DOHH2 (cell line): Measurements from ENCODE around the gene ACD.

Source experiments
- EZH2phosphoT487 ChIP-seq: fragments of 200-600 bp; sonication (generic); IDR thresholded peaks from 2 replicates; pipeline ENCODE4 v1.6.1; 2017; ENCODE audit warnings: borderline replicate concordance, mild to moderate bottlenecking, antibody characterized with exemption, low read length, moderate library complexity, mixed read lengths
- TF ChIP-seq, protein P1 (sequence below): fragments of 200-600 bp; sonication (generic); IDR thresholded peaks from one replicate; pipeline ENCODE4 v1.5.1; 2014; ENCODE audit warnings: antibody characterized with exemption, mild to moderate bottlenecking, low read depth, low read length; ENCODE audit not compliant: poor library complexity, severe bottlenecking

DNA sequence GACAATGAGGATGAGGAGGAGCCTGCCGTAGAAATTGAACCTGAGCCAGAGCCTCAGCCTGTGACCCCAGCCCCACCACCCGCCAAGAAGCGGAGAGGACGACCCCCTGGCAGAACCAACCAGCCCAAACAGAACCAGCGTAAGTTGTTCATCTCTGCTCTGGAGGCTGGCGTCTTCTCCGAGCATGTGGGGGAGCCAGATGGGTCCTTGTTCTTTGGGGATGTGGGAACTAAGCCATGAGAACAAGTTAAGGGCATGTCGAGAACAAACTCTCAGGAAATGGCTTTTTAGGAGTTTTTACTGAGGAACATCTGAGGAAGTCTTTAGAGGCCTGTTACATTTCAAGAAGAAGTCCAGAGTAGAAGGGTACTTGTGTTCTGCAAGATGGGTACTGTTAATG lies 23.3 kb downstream of the ACD start:
- TF ChIP-seq, protein P1, sequence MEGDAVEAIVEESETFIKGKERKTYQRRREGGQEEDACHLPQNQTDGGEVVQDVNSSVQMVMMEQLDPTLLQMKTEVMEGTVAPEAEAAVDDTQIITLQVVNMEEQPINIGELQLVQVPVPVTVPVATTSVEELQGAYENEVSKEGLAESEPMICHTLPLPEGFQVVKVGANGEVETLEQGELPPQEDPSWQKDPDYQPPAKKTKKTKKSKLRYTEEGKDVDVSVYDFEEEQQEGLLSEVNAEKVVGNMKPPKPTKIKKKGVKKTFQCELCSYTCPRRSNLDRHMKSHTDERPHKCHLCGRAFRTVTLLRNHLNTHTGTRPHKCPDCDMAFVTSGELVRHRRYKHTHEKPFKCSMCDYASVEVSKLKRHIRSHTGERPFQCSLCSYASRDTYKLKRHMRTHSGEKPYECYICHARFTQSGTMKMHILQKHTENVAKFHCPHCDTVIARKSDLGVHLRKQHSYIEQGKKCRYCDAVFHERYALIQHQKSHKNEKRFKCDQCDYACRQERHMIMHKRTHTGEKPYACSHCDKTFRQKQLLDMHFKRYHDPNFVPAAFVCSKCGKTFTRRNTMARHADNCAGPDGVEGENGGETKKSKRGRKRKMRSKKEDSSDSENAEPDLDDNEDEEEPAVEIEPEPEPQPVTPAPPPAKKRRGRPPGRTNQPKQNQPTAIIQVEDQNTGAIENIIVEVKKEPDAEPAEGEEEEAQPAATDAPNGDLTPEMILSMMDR = no peak
- no peak for TF ChIP-seq EZH2phosphoT487
